Ascending aorta (tissue), 2 donors: ENCODE measurements around the gene TXN. TPM values are rescaled to one million over a fixed set of nuclear protein-coding genes. Genes with fewer than 3 reads are reported as not detected.
A peak's percentile ranks its signal among the peaks of the same experiment; 100 is the strongest.
"Not testable (repeated sequence)": the region's sequence is repeated elsewhere in the genome, so short reads cannot be mapped to it uniquely, and the experiment has no call there.

Experiments
- DNase-seq, 2 donors: peaks; one replicate each; pipeline ENCODE4 v3.0.0-alpha.2; 2019; ENCODE audit warnings: low spot score in 2 of 2
- H3K27ac ChIP-seq, 2 donors: fragments of 200-600 bp; sonication (generic); one replicate each; pipeline ENCODE4 v1.5.1; 2016 to 2017; ENCODE audit warnings: mild to moderate bottlenecking in 1 of 2
- H3K27me3 ChIP-seq: fragments of 200-600 bp; sonication (generic); one replicate; pipeline ENCODE4 v1.5.1; 2017
- H3K36me3 ChIP-seq, 2 donors: fragments of 200-600 bp; sonication (generic); one replicate each; pipeline ENCODE4 v1.5.1; 2016
- H3K4me1 ChIP-seq, 2 donors: fragments of 200-600 bp; sonication (generic); one replicate each; pipeline ENCODE4 v1.5.1; 2016 to 2017; ENCODE audit warnings: mild to moderate bottlenecking in 1 of 2
- H3K4me3 ChIP-seq, 2 donors: fragments of 200-600 bp; sonication (generic); one replicate each; pipeline ENCODE4 v1.5.1; 2016 to 2017; ENCODE audit warnings: mild to moderate bottlenecking in 1 of 2
- H3K9me3 ChIP-seq, 2 donors: fragments of 200-600 bp; sonication (generic); one replicate each; pipeline ENCODE4 v1.5.1; 2016
- CTCF ChIP-seq, 3 experiments: fragments of 200-600 bp in 2 of 3; fragments of 450-650 bp in 1 of 3; sonication (generic) in 2 of 3; IDR thresholded peaks; one replicate each; pipeline ENCODE4 v1.5.1; 2016 to 2019; ENCODE audit warnings: antibody characterized with exemption in 3 of 3, mild to moderate bottlenecking in 1 of 3, moderate library complexity in 1 of 3
- intact Hi-C: fragments of 100-400 bp; cut with DNase I; formaldehyde crosslinking; loops from one replicate; pipeline ENCODE4 v1.15.1; 2023
- total RNA-seq: library from RNA; depleted of rRNA; stranded (reverse); fragments of >200 nt; gene quantifications from one replicate; pipeline ENCODE4 v1.1.0, GENCODE V29; 2016

TXN gene
- total RNA-seq, 1 donor from 2014 or later = 28.9 TPM

GRCh38 chr9:110257097-110257841 is 962 bp upstream of the TXN start:
- intact Hi-C loops = no loop called here
- DNase-seq = no peak

GRCh38 chr9:110255463-110256379 is 586 bp downstream of the TXN start:
- intact Hi-C loops = no loop called here
- Histone ChIP-seq H3K27ac (peak overlapping the region; percentile 92 to 94), H3K4me1 (peaks cover 2 to 10% of the 10 kb centered on the region in 2 donors), H3K36me3 (peaks cover 0 to 5% of the 10 kb centered on the region in 2 donors), H3K9me3 (no peaks in the 10 kb centered on the region), H3K4me3 (peak overlapping the region; percentile 91 to 97), H3K27me3 (no peaks in the 10 kb centered on the region)
- no peak for TF ChIP-seq CTCF (IDR thresholded peaks at IDR 0.05)
- peak; percentile 22 to 87 for DNase-seq

More at GRCh38 chr9:110257097-110257841, 962 bp upstream of the TXN start:
- Histone ChIP-seq H3K4me1 (peaks cover 2 to 10% of the 10 kb centered on the region in 2 donors), H3K4me3 (peak overlapping the region; percentile 91 to 97), H3K27me3 (no peaks in the 10 kb centered on the region), H3K27ac (peak overlapping the region; percentile 92 to 94), H3K9me3 (no peaks in the 10 kb centered on the region), H3K36me3 (no peaks in the 10 kb centered on the region)
- TF ChIP-seq CTCF (IDR thresholded peaks at IDR 0.05) = no peak

DNA sequence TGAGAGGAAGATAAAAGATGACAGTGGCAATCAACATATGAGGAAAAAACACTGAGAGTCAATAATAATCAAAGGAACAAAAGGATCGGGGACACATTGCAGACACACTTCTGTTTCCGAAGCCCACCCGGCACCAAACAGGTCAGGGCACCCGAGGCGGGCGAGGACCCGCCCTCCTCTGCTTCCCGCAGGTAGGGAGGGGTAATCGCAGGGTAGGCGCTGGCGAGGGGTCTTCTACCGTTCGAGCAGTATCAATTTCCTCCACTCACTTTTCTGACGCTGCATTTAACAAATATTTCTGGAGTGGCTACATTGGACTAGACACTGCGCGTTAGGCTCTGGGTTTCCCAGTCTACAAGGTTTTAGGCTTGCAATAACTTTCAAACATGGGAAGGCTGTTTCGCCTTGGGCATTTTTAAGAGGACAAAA is 1.3 kb downstream of the TXN start:
- Histone ChIP-seq H3K4me1 (peaks cover 2 to 10% of the 10 kb centered on the region in 2 donors), H3K27me3 (no peaks in the 10 kb centered on the region)
- intact Hi-C loops = no loop called here

GRCh38 chr9:110254500-110254899 is 1.8 kb downstream of the TXN start:
- H3K27me3 ChIP-seq = no peaks in the 10 kb centered on the region
- intact Hi-C loops = no loop called here
- H3K27ac ChIP-seq = peak overlapping the region; percentile 92 to 94
- H3K4me3 ChIP-seq = peak overlapping the region; percentile 91 to 97
- TF ChIP-seq CTCF (IDR thresholded peaks at IDR 0.05) = no peak
- peaks cover 2 to 10% of the 10 kb centered on the region in 2 donors for H3K4me1 ChIP-seq
- peaks cover 7 to 17% of the 10 kb centered on the region in 2 donors for H3K36me3 ChIP-seq
- no peak for DNase-seq
- H3K9me3 ChIP-seq = no peaks in the 10 kb centered on the region

More for the DNA sequence above, 1.3 kb downstream of the TXN start:
- no peak for DNase-seq
- no peak for TF ChIP-seq CTCF (IDR thresholded peaks at IDR 0.05)
- Histone ChIP-seq H3K27ac (peak overlapping the region; percentile 92 to 94), H3K4me3 (peak overlapping the region; percentile 91 to 97), H3K9me3 (no peaks in the 10 kb centered on the region), H3K36me3 (peaks cover 1 to 11% of the 10 kb centered on the region in 2 donors)

DNA sequence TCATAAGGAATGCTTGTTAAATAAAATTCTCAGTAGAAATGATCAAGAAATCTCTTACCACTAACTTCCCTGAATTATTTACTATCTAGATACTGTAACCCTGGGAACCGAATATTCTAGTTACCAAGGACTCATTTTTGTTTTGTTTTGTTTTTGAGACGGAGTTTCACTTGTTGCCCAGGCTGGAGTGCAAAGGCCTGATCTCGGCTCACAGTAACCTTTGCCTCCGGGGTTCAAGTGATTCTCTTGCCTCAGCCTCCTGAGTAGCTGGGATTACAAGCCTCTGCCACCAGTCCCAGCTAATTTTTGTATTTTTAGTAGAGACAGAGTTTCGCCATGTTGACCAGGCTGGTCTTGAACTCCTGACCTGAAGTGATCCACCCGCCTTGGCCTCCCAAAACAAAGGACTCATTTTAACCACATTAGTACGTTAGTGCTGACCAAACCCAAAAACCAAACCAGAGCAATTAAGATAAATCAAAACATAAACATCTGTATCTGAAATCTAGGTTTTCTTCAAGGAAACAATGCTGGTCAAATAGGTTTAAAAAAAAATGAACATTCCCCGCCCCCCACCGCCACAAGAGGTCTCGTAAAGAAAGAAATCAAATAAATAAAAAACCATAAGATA is 3.7 kb downstream of the TXN start:
- DNase-seq = no peak
- Histone ChIP-seq H3K9me3 (no peaks in the 10 kb centered on the region), H3K27ac (peak overlapping the region in 1 of 2 donors; percentile 4), H3K27me3 (no peaks in the 10 kb centered on the region), H3K36me3 (peaks cover 17 to 34% of the 10 kb centered on the region in 2 donors), H3K4me3 (no peak overlapping the region), H3K4me1 (peaks cover 2 to 9% of the 10 kb centered on the region in 2 donors)
- no peak for TF ChIP-seq CTCF (IDR thresholded peaks at IDR 0.05)
- intact Hi-C loops = no loop called here

DNA sequence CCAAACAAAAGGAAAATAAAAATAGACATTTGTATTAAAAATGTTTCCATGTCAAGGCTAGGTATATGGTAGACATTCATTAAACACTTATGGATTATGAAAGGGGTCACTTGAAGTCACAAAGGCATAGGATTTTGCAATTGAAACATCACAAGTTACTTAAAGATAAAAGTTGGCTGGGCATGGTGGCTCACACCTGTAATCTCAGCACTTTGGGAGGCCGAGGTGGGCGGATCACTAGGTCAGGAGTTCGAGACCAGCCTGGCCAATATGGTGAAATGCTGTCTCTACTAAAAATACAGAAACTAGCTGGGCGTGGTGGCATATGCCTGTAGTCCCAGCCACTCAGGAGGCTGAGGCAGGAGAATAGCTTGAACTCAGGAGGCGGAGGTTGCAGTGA is 4.5 kb downstream of the TXN start:
- H3K36me3 ChIP-seq = peaks cover 21 to 42% of the 10 kb centered on the region in 2 donors
- H3K4me1 ChIP-seq, H3K9me3 ChIP-seq, H3K4me3 ChIP-seq, DNase-seq, H3K27ac ChIP-seq, intact Hi-C loops, H3K27me3 ChIP-seq: not testable (repeated sequence)
